Sigmoid colon (tissue), 7 donors: ENCODE results near the gene B4GALT2. TPM values are rescaled to one million over a fixed set of nuclear protein-coding genes. Genes with fewer than 3 reads are reported as not detected.

Experiments
- DNase-seq: peaks from one replicate; pipeline ENCODE4 v3.0.0-alpha.2; 2019
- H3K27ac ChIP-seq, 4 donors: fragments of 200-600 bp; sonication (generic); one replicate each; pipeline ENCODE4 v1.5.1; 2016 to 2019; ENCODE audit warnings: mild to moderate bottlenecking in 1 of 4
- H3K27me3 ChIP-seq, 3 donors: fragments of 200-600 bp; sonication (generic); one replicate each; pipeline ENCODE4 v1.5.1; 2019; ENCODE audit warnings: mild to moderate bottlenecking in 1 of 3
- H3K36me3 ChIP-seq, 4 donors: fragments of 200-600 bp; sonication (generic); one replicate each; pipeline ENCODE4 v1.5.1; 2016 to 2019
- H3K4me1 ChIP-seq, 4 donors: fragments of 200-600 bp; sonication (generic); one replicate each; pipeline ENCODE4 v1.5.1; 2017 to 2019
- H3K4me3 ChIP-seq, 4 donors: fragments of 200-600 bp; sonication (generic); one replicate each; pipeline ENCODE4 v1.5.1; 2017 to 2019; ENCODE audit warnings: mild to moderate bottlenecking in 2 of 4, moderate library complexity in 1 of 4
- H3K9me3 ChIP-seq, 4 donors: fragments of 200-600 bp in 3 of 4; sonication (generic) in 3 of 4; one replicate each; pipeline versions ENCODE4 v1.5.1 to v1.6.1; 2013 to 2019
- EP300 ChIP-seq, 4 donors: sonication (generic); formaldehyde crosslinking; IDR thresholded peaks; one replicate each; pipeline ENCODE4 v1.6.1; 2017; ENCODE audit warnings: antibody characterized with exemption in 4 of 4
- POLR2A ChIP-seq, 2 donors: fragments of 450-650 bp; IDR thresholded peaks; one replicate each; pipeline ENCODE4 v1.6.1; 2016; ENCODE audit warnings: antibody characterized with exemption in 2 of 2, mild to moderate bottlenecking in 2 of 2, moderate library complexity in 2 of 2
- POLR2AphosphoS5 ChIP-seq, 4 donors: sonication (generic); formaldehyde crosslinking; IDR thresholded peaks; one replicate each; pipeline ENCODE4 v1.6.1; 2017; ENCODE audit warnings: antibody characterized with exemption in 4 of 4
- WGBS, 2 donors: extraction: QIAGEN DNeasy Blood & Tissue Kit; methylation state at CpG; one replicate each; pipeline ENCODE4 v1.1.7; 2013; 5-methylcytosine and 5-hydroxymethylcytosine counted together
- intact Hi-C: fragments of 100-400 bp; cut with DNase I; formaldehyde crosslinking; loops from one replicate; pipeline ENCODE4 v1.15.1; 2023
- polyA plus RNA-seq, 3 donors: library from polyadenylated mRNA; stranded (reverse); fragments of 200-250 nt; gene quantifications; one replicate each; pipeline ENCODE4 v1.2.3, GENCODE V29; 2013
- total RNA-seq, 4 donors: library from RNA; depleted of rRNA; stranded (reverse); fragments of >200 nt; gene quantifications; one replicate each; pipeline ENCODE4 v1.1.0, GENCODE V29; 2016
- TF ChIP-seq, protein P1 (sequence below), 4 experiments: fragments of 450-650 bp in 3 of 4; fragments of 200-600 bp in 1 of 4; IDR thresholded peaks; one replicate each; pipeline ENCODE4 v1.5.1; 2016 to 2019; ENCODE audit warnings: antibody characterized with exemption in 4 of 4, mild to moderate bottlenecking in 3 of 4, moderate library complexity in 2 of 4
- donor health status: healthy with polysubstance abuse.
- donor health status: Bipolar disorder and iron deficiency.
- donor health status: healthy.

B4GALT2 gene
- total and polyA plus RNA-seq, 7 donors: 14.8 to 55.9 (median 32.0) TPM

DNA sequence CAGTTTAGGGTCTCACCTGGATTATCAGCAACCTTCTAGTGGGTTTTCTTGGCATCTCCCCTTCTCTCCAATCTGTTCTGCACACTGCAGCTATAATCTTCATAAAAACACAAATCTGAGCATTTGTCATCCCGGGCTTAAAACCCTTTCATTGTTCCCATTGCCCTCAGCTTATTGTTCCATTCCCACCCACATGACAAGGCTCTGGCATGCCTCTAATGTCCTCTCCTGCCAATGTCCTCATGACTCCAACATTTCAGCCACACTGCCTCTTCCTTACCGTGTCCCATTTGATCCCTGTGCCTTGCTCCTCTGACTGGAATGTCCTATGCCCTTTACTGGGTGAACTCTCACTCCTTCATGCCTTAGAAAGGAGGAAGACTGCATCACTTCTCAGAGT, 16.7 kb upstream of the B4GALT2 start:
- H3K27me3 ChIP-seq: no peaks in the 10 kb centered on the region
- peaks cover 0 to 95% (median 42%) of the 10 kb centered on the region in 4 donors for H3K36me3 ChIP-seq
- WGBS, 2 donors: 90 to 93% methylated on average over 2 of the region's 2 CpGs
- TF ChIP-seq, protein P1, sequence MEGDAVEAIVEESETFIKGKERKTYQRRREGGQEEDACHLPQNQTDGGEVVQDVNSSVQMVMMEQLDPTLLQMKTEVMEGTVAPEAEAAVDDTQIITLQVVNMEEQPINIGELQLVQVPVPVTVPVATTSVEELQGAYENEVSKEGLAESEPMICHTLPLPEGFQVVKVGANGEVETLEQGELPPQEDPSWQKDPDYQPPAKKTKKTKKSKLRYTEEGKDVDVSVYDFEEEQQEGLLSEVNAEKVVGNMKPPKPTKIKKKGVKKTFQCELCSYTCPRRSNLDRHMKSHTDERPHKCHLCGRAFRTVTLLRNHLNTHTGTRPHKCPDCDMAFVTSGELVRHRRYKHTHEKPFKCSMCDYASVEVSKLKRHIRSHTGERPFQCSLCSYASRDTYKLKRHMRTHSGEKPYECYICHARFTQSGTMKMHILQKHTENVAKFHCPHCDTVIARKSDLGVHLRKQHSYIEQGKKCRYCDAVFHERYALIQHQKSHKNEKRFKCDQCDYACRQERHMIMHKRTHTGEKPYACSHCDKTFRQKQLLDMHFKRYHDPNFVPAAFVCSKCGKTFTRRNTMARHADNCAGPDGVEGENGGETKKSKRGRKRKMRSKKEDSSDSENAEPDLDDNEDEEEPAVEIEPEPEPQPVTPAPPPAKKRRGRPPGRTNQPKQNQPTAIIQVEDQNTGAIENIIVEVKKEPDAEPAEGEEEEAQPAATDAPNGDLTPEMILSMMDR (IDR thresholded peaks at IDR 0.05): no peak
- TF ChIP-seq POLR2AphosphoS5 (IDR thresholded peaks at IDR 0.05): no peak
- no peak for TF ChIP-seq POLR2A (IDR thresholded peaks at IDR 0.05)
- TF ChIP-seq EP300 (IDR thresholded peaks at IDR 0.05): no peak
- no peak overlapping the region for H3K4me3 ChIP-seq
- H3K27ac ChIP-seq: no peak overlapping the region
- H3K4me1 ChIP-seq: no peaks in the 10 kb centered on the region
- intact Hi-C loops: no loop called here
- H3K9me3 ChIP-seq: no peaks in the 10 kb centered on the region
- DNase-seq: no peak

DNA sequence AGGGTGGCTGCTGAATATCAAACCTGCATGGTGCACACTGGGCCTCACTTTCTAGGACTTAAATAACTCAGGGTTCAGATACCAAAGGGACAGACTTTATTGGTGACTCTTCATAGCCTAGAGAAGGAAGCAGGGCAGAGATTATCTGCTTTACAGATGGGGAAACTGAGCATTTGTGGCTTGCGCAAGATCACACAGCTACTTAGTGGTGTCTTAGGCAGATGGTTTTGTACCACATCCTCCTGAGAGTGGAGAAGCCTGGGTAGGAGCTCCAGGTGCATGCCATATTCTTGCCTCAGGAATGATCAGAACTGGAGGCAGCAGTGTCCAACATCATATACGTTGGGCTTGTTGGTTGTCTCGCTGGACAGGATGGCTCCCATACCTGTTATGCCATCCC, 16.0 kb upstream of the B4GALT2 start:
- intact Hi-C loops: no loop called here
- DNase-seq: no peak
- no peaks in the 10 kb centered on the region for H3K27me3 ChIP-seq
- no peaks in the 10 kb centered on the region for H3K9me3 ChIP-seq
- no peak overlapping the region for H3K4me3 ChIP-seq
- TF ChIP-seq, protein P1 (IDR thresholded peaks at IDR 0.05): no peak
- TF ChIP-seq EP300 (IDR thresholded peaks at IDR 0.05) (no peak), POLR2A (IDR thresholded peaks at IDR 0.05) (no peak), POLR2AphosphoS5 (IDR thresholded peaks at IDR 0.05) (no peak)
- WGBS, 2 donors: 94 to 95% methylated on average over 3 of the region's 3 CpGs
- H3K4me1 ChIP-seq: no peaks in the 10 kb centered on the region
- H3K36me3 ChIP-seq: peaks cover 0 to 88% (median 38%) of the 10 kb centered on the region in 4 donors
- H3K27ac ChIP-seq: no peak overlapping the region

DNA sequence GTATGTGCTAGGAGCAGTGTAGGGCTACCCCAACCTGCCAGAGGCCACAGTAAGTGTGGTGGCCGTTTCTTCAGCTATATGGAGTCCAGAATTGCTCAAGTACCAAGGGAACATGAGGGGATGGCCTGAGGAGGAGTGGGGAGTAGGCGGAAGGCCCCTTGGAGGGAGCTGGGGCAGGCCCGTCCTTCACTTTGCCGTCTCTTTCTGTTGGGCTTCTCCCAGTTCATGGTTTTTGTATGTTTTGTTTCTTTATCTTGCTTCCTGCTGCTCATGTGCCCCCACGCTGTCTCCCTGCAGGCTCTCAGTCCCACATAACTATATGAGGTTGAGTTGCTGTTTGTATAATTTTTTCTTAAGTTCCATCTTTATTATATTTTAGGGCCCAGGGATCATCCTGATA, 15.1 kb upstream of the B4GALT2 start:
- Histone ChIP-seq H3K27ac (no peak overlapping the region), H3K4me1 (no peaks in the 10 kb centered on the region), H3K27me3 (no peaks in the 10 kb centered on the region), H3K9me3 (no peaks in the 10 kb centered on the region), H3K36me3 (peaks cover 0 to 79% (median 29%) of the 10 kb centered on the region in 4 donors), H3K4me3 (no peak overlapping the region)
- 90 to 92% methylated on average over 5 of the region's 5 CpGs for WGBS, 2 donors
- TF ChIP-seq, protein P1 (IDR thresholded peaks at IDR 0.05): no peak
- no peak for TF ChIP-seq POLR2AphosphoS5 (IDR thresholded peaks at IDR 0.05)
- intact Hi-C loops: no loop called here
- DNase-seq: no peak

DNA sequence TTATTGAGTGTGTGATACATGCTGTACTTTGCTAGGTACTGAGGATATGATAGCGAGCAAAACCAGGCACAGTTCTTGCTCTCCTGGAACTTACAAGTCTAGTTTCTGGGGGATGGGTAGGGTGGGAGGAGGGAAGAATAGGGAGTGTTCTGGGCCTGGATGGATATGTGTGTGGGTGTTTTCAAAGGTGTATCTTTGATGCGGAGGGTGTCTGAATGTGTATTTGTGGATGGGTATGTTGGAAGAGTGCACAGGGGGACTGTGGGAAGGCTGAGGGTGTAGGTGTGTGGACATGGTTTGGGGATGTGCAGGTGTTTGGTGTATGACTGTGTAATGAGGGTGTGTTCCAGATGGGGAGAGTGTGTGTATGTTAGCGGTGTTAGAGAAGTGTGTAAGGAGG, 13.7 kb upstream of the B4GALT2 start:
- H3K4me3 ChIP-seq: no peak overlapping the region
- H3K36me3 ChIP-seq: peaks cover 0 to 65% (median 19%) of the 10 kb centered on the region in 4 donors
- H3K4me1 ChIP-seq: peaks cover 0 to 6% (median 2%) of the 10 kb centered on the region in 4 donors
- H3K27me3 ChIP-seq: no peaks in the 10 kb centered on the region
- no peak overlapping the region for H3K27ac ChIP-seq
- no peaks in the 10 kb centered on the region for H3K9me3 ChIP-seq
- no peak for TF ChIP-seq POLR2A (IDR thresholded peaks at IDR 0.05)
- TF ChIP-seq EP300 (IDR thresholded peaks at IDR 0.05): no peak
- TF ChIP-seq, protein P1 (IDR thresholded peaks at IDR 0.05): no peak
- no peak for TF ChIP-seq POLR2AphosphoS5 (IDR thresholded peaks at IDR 0.05)
- intact Hi-C loops: no loop called here
- 91% methylated on average over 3 of the region's 3 CpGs for WGBS, 2 donors
- no peak for DNase-seq

DNA sequence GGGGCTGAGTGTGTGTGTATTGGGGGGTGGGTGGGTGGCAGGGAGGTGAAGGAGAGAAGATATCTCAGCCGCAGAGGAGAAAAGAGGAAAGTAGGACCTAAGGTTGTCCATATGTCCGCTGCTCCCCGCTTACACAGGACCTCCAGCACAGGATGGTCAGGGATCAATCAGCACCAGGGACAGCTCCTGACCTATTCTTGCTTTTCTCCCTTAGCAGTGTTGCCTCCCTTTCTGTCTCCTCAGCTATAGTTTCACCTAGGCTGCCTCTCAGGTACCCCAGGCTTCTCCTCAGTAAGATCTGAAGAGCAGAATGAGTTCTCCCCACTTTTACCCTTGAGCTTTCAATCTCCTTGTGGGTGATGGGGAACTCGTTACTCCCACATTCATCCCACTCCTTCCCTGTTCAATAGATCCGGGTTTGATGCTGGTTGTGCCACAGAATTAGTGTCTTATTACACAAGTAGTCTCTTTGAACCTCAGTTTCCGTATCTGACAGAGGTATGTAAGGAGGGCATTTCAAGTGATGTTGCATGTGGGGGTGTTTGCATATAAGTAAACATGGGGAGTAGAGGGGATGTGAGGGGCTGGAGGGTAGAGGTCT, 10.6 kb upstream of the B4GALT2 start:
- peaks cover 0 to 18% (median 11%) of the 10 kb centered on the region in 4 donors for H3K4me1 ChIP-seq
- intact Hi-C loops: no loop called here
- TF ChIP-seq POLR2AphosphoS5 (IDR thresholded peaks at IDR 0.05): no peak
- TF ChIP-seq, protein P1 (IDR thresholded peaks at IDR 0.05): no peak
- no peak for TF ChIP-seq POLR2A (IDR thresholded peaks at IDR 0.05)
- no peak for TF ChIP-seq EP300 (IDR thresholded peaks at IDR 0.05)
- H3K4me3 ChIP-seq: no peak overlapping the region
- DNase-seq: no peak
- no peak overlapping the region for H3K27ac ChIP-seq
- peaks cover 0 to 42% (median 13%) of the 10 kb centered on the region in 4 donors for H3K36me3 ChIP-seq
- WGBS, 2 donors: 91 to 95% methylated on average over 6 of the region's 6 CpGs
- H3K9me3 ChIP-seq: no peaks in the 10 kb centered on the region
- no peaks in the 10 kb centered on the region for H3K27me3 ChIP-seq
